Dendritic cell treated with granulocyte-macrophage colony-stimulating factor and Interleukin-4, amounts not matched to agents 40 ng/mL and 50 ng/mL, for 4 days (primary cell): ENCODE measurements around the gene BIRC7.
A peak's percentile ranks its signal among the peaks of the same experiment; 100 is the strongest.
"Not testable (repeated sequence)": the region's sequence is repeated elsewhere in the genome, so short reads cannot be mapped to it uniquely, and the experiment has no call there.

Source experiments
- H3K27ac Mint-ChIP-seq: one replicate; pipeline ENCODE4 v1.8.0; 2022; ENCODE audit warnings: mild to moderate bottlenecking, mixed read lengths
- H3K27me3 Mint-ChIP-seq: one replicate; pipeline ENCODE4 v1.8.0; 2022; ENCODE audit warnings: mild to moderate bottlenecking, mixed read lengths
- H3K36me3 Mint-ChIP-seq: one replicate; pipeline ENCODE4 v1.8.0; 2022; ENCODE audit warnings: low read depth, mixed read lengths
- H3K4me1 Mint-ChIP-seq: one replicate; pipeline ENCODE4 v1.8.0; 2022; ENCODE audit warnings: low read depth, mixed read lengths
- H3K4me3 Mint-ChIP-seq: one replicate; pipeline ENCODE4 v1.8.0; 2022; ENCODE audit warnings: mild to moderate bottlenecking, moderate library complexity, mixed read lengths
- H3K9me3 Mint-ChIP-seq: one replicate; pipeline ENCODE4 v1.8.0; 2022; ENCODE audit warnings: mixed read lengths
- intact Hi-C: fragments of 100-400 bp; cut with micrococcal nuclease; formaldehyde crosslinking; loops from one replicate; pipeline ENCODE4 v1.15.0; 2022

Gene BIRC7

DNA sequence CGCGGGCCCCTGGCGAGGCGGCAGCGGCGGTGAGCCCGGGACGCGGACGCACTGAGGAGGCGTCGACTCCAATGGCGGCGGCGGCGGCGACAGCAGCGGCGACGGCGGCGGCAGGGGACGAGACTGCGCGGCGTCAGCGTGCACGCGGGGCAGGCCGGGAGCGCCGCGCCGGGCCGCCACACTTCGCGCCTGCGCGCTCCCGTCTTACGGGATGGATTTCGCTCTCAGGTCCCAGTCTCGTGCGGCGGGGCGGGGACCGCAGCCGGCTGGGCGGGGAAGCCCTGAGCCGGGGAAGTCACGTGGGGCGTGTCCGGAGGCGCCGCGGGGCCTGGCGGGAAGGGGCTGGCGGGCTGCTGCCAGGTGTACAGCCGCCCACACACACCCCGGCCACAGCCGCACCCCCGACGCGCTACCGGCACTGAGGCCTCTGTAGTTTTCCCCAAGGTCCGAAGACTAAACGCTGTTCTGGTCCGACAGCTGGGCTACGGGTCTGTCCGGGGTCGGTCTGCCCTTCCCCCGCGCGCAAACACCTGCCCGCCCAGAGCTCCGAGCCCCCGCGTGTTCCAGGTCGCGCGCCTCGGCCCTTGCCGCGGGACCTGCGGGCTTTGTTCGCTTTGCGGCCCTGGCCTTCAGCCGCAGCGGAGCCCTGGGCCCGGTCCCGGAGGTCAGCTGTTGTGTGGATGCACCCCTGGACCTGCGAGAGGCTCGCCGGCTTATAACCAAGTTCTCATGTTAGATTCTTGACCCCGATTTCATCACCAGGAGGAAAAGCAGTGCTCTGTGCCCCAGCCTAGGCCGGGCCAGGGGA lies 19.5 kb upstream of the BIRC7 start, which contains the start of gene YTHDF1:
Gene YTHDF1 (minus strand): TSS at position 91 of the 808 bp plus-strand sequence. CDS start 239 bp downstream, outside the sequence.
- peaks cover 45% of the 10 kb centered on the region for H3K4me1 Mint-ChIP-seq
- no peaks in the 10 kb centered on the region for H3K9me3 Mint-ChIP-seq
- H3K27me3 Mint-ChIP-seq, result peaks cover 11% of the 10 kb centered on the region
- peaks cover 45% of the 10 kb centered on the region for H3K36me3 Mint-ChIP-seq
- intact Hi-C loops, result loop anchor here (10.0 kb wide), 1 partner anchor 1031 kb away; the partner anchor contains the start of gene MTG2
- H3K27ac Mint-ChIP-seq, result peak within 1 kb of the TSS; percentile 81
- peak within 1 kb of the TSS; percentile 86 for H3K4me3 Mint-ChIP-seq

- Mint-ChIP-seq H3K9me3 (no peaks in the 10 kb centered on the region), H3K27ac (peak overlapping the region; percentile 80), H3K36me3 (peaks cover 38% of the 10 kb centered on the region), H3K27me3 (peaks cover 12% of the 10 kb centered on the region), H3K4me3 (peak overlapping the region; percentile 73), H3K4me1 (peaks cover 39% of the 10 kb centered on the region)
- intact Hi-C loops, result loop anchor here (10.0 kb wide), 1 partner anchor 1032 kb away; the partner anchor contains the start of gene MTG2
Measured at GRCh38 chr20:63216849-63217471, 18.7 kb upstream of the BIRC7 start.

- Mint-ChIP-seq H3K9me3 (no peaks in the 10 kb centered on the region), H3K27ac (no peak overlapping the region), H3K36me3 (peaks cover 30% of the 10 kb centered on the region), H3K27me3 (peaks cover 13% of the 10 kb centered on the region), H3K4me1 (peaks cover 32% of the 10 kb centered on the region), H3K4me3 (no peak overlapping the region)
- intact Hi-C loops, result loop anchor here (10.0 kb wide), 1 partner anchor 1033 kb away; the partner anchor contains the start of gene MTG2
Measured at GRCh38 chr20:63217706-63218105, 18.0 kb upstream of the BIRC7 start.

DNA sequence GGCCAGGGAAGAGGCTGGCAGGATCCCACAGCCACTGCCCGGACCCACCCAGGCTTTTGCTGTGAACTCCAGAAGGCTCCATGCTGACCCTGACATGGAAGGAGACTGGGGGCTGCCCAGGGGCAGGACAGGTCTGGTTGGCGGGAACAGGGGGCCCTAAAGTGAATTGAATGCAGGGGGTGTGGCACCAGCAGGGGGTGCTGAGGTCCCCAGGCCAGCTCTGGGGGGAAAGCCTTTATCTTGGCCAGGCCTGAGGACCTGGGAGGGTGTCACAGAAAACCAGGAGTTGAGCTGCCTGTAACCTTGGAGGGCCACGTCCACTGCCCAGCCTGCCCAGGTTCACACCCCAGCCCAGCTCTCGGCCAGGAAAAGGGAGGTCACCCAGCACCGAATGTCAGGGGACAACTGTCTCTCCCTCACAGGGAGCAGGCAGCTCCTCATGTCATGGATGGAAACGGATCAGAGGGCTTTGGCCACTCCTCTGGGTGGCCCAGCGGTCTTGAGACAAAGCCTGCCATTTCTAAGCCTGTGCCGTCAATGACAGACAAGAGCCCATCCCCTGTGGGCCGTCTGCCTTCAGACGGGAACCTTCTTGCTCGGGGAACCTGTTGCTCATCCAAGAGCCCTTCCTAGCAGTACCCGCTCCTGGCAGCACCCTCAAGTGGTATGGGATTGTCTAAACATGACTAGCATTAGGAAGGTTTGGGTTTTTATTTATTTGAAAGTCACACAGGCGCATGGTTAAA lies 16.8 kb upstream of the BIRC7 start:
- Mint-ChIP-seq H3K27ac (no peak overlapping the region), H3K4me3 (no peak overlapping the region), H3K4me1 (peaks cover 25% of the 10 kb centered on the region), H3K36me3 (peaks cover 19% of the 10 kb centered on the region), H3K9me3 (no peaks in the 10 kb centered on the region), H3K27me3 (peaks cover 13% of the 10 kb centered on the region)
- intact Hi-C loops, result loop anchor here (10.0 kb wide), 1 partner anchor 1034 kb away; the partner anchor contains the start of gene MTG2

DNA sequence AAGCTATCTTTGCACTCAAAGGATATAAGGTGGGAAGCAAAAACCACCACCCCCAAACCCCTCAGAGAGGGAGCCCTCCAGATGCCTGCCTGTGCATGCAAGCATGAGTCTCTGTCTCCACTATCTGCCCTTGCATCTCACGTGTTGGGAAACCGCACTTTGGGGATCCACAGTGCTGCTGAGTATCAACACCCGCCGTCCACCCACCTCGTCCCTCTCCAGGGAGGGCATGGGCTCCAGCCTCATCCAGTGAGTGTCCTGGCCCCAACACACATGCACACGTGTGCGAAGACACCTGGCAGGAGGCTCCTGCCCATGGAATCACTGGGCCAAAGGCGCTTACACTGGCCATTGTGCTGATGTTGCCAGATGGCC lies 16.3 kb upstream of the BIRC7 start:
- H3K36me3 Mint-ChIP-seq, result peaks cover 13% of the 10 kb centered on the region
- H3K9me3 Mint-ChIP-seq, result no peaks in the 10 kb centered on the region
- peaks cover 16% of the 10 kb centered on the region for H3K27me3 Mint-ChIP-seq
- H3K4me1 Mint-ChIP-seq, result peaks cover 19% of the 10 kb centered on the region
- H3K4me3 Mint-ChIP-seq, result no peak overlapping the region
- intact Hi-C loops, result loop anchor here (10.0 kb wide), 1 partner anchor 1035 kb away; the partner anchor contains the start of gene MTG2
- H3K27ac Mint-ChIP-seq, result no peak overlapping the region

- peaks cover 14% of the 10 kb centered on the region for H3K4me1 Mint-ChIP-seq
- H3K4me3 Mint-ChIP-seq, result no peak overlapping the region
Measured at GRCh38 chr20:63219866-63220521, 15.7 kb upstream of the BIRC7 start.

GRCh38 chr20:63220696-63221399 lies 14.9 kb upstream of the BIRC7 start:
- no peak overlapping the region for H3K4me3 Mint-ChIP-seq
- H3K36me3 Mint-ChIP-seq, result no peaks in the 10 kb centered on the region
- peaks cover 17% of the 10 kb centered on the region for H3K27me3 Mint-ChIP-seq
- no peak overlapping the region for H3K27ac Mint-ChIP-seq
- intact Hi-C loops, result loop anchor here (5.0 kb wide), 1 partner anchor 161 kb away; no protein-coding TSS in a partner anchor
- peaks cover 9% of the 10 kb centered on the region for H3K4me1 Mint-ChIP-seq
- no peaks in the 10 kb centered on the region for H3K9me3 Mint-ChIP-seq

More at GRCh38 chr20:63219866-63220521, 15.7 kb upstream of the BIRC7 start:
- no peak overlapping the region for H3K27ac Mint-ChIP-seq
- H3K9me3 Mint-ChIP-seq, result no peaks in the 10 kb centered on the region
- peaks cover 7% of the 10 kb centered on the region for H3K36me3 Mint-ChIP-seq
- intact Hi-C loops, result loop anchor here (5.0 to 10.0 kb wide), 2 partner anchors 162 to 1035 kb away; partner anchors contain the start of gene MTG2
- peaks cover 17% of the 10 kb centered on the region for H3K27me3 Mint-ChIP-seq

- intact Hi-C loops, result loop anchor here (5.0 kb wide), 1 partner anchor 161 kb away; no protein-coding TSS in a partner anchor
- peaks cover 17% of the 10 kb centered on the region for H3K27me3 Mint-ChIP-seq
- not testable (repeated sequence) for H3K9me3 Mint-ChIP-seq, H3K4me3 Mint-ChIP-seq, H3K4me1 Mint-ChIP-seq, H3K27ac Mint-ChIP-seq, H3K36me3 Mint-ChIP-seq
Measured at GRCh38 chr20:63221400-63222053, 14.2 kb upstream of the BIRC7 start.

DNA sequence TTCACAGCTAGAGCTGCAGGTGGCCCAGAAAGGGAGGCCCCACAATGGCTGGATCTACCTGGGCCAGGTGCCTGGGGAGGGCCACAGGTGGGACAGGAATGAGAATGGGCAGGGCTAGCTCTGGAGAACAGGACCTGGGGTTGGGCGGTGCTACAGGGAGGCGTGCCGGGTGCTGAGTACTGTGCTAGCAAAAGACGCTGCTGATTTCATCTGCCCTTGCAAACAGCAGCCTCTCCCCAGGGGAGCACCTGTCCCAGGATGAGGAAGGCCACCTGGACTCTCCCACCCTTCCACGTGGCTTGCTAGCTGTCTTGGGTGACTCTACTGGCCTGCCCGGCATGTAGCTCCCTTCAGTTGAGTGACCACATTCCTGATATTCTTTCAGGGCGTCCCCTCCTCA lies 13.2 kb upstream of the BIRC7 start:
- H3K4me1 Mint-ChIP-seq, result no peaks in the 10 kb centered on the region
- no peaks in the 10 kb centered on the region for H3K9me3 Mint-ChIP-seq
- H3K36me3 Mint-ChIP-seq, result no peaks in the 10 kb centered on the region
- peaks cover 17% of the 10 kb centered on the region for H3K27me3 Mint-ChIP-seq
- no peak overlapping the region for H3K27ac Mint-ChIP-seq
- intact Hi-C loops, result loop anchor here (5.0 kb wide), 1 partner anchor 160 kb away; no protein-coding TSS in a partner anchor
- no peak overlapping the region for H3K4me3 Mint-ChIP-seq

DNA sequence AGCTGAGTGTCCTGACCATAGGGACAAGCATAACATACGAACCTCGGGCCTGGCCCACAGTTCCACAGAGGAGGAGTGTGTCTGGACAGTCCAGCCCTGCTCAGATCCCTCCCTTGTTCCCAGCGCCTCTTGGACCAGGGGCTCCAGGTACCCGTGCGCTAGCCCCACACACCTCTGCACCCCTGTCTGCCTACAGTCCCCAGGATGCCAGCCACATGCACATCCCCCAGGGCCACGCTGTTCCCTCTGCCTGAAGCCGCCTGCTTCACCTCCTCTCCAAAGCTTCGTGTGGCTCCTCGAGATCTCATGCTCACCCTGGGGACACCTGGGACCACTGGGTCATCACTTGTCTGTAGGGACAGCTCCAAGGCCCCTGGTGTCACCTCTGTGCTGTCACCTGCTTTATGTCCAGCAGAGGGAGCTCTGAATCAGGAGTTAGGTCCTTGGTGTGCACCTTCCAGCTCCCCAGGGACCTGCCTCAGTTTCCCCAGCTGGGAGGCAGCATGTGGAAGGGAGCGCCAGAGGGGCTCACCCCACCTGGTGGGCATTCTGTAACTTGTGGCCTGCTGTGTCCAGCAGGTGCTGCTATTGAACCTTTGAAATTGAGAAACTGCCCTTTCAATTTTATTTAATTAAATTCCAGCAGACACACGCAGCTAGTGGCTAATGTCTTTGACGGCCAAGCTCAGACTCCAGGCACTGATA lies 12.4 kb upstream of the BIRC7 start:
- H3K4me3 Mint-ChIP-seq, result no peak overlapping the region
- intact Hi-C loops, result loop anchor here (5.0 kb wide), 1 partner anchor 159 kb away; no protein-coding TSS in a partner anchor
- H3K27ac Mint-ChIP-seq, result no peak overlapping the region
- no peaks in the 10 kb centered on the region for H3K36me3 Mint-ChIP-seq
- H3K9me3 Mint-ChIP-seq, result no peaks in the 10 kb centered on the region
- no peaks in the 10 kb centered on the region for H3K4me1 Mint-ChIP-seq
- H3K27me3 Mint-ChIP-seq, result peaks cover 19% of the 10 kb centered on the region

DNA sequence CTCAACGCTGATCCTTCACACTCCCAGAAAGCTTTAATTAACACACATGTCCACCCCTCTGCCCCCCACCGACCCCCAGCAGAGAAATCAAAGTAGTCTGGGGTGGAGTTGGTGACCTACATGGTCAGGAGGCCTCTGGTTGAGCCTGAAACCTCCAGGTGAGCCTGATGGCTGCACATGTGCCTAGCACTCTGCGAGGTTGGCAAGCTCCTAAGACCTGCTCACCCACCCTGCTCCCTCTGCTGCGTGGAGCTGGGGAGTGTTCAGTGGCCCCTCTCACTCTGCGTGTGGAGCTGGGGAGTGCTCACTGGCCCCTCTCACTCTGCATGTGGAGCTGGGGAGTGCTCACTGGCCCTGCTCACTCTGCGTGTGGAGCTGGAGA lies 11.9 kb upstream of the BIRC7 start:
- Mint-ChIP-seq H3K36me3 (no peaks in the 10 kb centered on the region), H3K9me3 (no peaks in the 10 kb centered on the region), H3K4me3 (no peak overlapping the region), H3K4me1 (no peaks in the 10 kb centered on the region), H3K27me3 (peaks cover 24% of the 10 kb centered on the region), H3K27ac (no peak overlapping the region)
- intact Hi-C loops, result loop anchor here (5.0 kb wide), 1 partner anchor 158 kb away; no protein-coding TSS in a partner anchor
